ENCODE results near the gene ZNF593. TPM values are rescaled to one million over a fixed set of nuclear protein-coding genes. Genes with fewer than 3 reads are reported as not detected.

ZNF593 gene
- total RNA-seq (2014; rRNA removed; shearing (Covaris generic)): 170 and 217 TPM in 2 replicates

GRCh38 chr1:26169669-26170471 is at the start of gene ZNF593:
Gene ZNF593, plus strand, starts transcription at chr1:26169908. Its CDS starts 76 bp downstream, at chr1:26169984.
- peak; percentile 92 for DNase-seq (ENCODE audit: low spot score)

DNA sequence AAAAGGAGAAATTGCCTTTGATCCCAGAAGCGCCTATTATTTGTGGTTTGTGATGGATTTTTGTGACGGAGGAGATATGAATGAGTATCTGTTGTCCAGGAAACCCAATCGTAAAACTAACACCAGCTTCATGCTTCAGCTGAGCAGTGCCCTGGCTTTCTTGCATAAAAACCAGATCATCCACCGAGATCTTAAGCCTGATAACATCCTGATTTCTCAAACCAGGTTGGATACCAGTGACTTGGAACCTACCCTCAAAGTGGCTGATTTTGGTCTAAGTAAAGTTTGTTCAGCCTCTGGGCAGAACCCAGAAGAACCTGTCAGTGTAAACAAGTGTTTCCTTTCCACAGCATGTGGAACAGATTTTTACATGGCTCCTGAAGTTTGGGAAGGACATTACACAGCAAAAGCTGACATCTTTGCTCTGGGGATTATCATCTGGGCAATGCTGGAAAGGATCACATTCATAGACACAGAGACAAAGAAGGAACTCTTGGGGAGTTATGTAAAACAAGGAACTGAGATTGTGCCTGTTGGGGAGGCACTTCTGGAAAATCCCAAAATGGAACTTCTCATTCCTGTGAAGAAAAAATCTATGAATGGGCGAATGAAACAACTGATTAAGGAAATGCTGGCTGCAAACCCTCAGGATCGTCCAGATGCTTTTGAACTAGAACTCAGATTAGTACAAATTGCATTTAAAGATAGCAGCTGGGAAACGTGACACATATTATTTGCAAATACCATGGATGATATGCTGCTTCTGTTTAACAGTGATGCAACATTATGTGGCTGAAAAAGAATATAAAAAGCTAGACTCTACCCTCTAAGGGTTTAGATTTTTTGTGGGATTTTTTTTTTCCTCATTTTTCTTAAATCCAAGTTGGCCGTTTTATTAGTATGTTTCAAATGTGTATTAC is 47.6 kb upstream of the ZNF593 start:
- DNase-seq (ENCODE audit: low spot score): peak; percentile 71

GRCh38 chr1:26122988-26123973 is 46.4 kb upstream of the ZNF593 start:
- DNase-seq (ENCODE audit: low spot score): peak; percentile 73

- peak; percentile 25 for DNase-seq (ENCODE audit: low spot score)
Observed at GRCh38 chr1:26124418-26125331, 45.0 kb upstream of the ZNF593 start.

DNA sequence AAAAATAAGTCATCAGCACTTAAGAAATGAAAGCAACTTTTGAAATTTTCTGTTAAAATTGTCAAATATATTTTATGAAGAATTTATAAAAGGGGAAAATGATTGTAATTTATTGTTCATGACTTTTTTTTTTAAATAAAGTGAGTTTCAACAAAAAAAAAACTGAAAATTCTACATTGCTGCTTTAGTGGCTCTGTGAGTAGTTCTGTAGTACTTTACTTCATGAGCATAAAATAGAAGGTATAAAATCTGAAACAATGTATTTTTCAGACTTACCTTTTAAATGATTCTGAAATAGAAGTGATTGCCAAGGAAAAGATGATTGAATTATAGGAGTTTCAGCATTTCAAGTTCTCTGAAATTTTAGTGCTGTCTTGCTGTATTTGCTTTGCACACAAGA is 44.3 kb upstream of the ZNF593 start:
- DNase-seq (ENCODE audit: low spot score): no peak

DNA sequence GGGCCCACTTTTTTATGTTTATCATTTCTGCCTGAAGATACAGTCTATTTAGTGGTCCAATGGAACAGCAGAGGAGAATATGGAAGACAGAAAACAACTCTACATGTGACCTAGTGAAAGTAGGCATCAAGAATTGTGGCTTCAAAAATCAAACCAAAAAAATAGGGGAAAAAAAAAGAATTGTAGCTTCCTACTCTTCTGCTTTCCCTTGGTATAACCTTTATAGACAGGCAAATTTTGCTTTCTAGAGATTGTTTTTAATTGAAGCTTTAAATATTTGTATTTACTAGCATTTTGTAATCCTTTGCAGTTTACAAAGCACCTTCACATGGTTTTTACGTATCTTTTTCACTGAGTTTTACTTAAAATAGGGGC is 43.8 kb upstream of the ZNF593 start:
- DNase-seq (ENCODE audit: low spot score): no peak

DNA sequence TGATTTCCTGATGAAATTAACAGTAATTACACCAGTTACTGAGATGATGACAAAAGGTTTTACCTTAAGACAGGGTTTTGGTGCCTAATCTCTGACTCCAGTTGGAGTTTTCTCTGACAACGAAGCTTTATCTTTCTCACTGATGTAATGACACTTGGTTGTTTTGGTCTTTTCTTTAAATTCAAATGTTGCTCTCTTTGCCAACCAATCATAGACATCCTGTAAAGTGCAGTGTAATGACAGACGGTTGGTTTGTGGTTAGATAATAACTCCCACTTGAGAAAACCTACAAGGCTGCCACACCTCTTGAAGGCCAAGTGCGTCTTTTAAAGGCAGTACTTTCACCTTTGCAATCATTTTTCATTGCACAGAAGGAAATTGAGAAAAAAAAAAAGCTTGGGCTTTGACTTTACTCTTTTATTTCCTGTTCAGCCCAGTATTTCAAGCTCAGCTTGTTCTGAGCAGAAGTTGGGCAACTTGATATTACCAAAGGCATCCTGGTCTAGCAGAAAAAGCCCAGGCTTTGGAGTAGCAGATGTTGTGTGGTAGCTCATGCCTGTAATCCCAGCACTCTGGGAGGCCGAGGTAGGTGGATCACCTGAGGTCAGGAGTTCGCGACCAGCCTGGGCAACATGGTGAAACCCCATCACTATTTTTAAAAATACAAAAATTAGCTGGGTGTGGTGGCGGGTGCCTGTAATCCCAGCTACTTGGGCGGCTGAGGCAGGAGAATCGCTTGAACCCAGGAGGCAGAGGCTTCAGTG is 43.2 kb upstream of the ZNF593 start:
- DNase-seq (ENCODE audit: low spot score): peak; percentile 89

DNA sequence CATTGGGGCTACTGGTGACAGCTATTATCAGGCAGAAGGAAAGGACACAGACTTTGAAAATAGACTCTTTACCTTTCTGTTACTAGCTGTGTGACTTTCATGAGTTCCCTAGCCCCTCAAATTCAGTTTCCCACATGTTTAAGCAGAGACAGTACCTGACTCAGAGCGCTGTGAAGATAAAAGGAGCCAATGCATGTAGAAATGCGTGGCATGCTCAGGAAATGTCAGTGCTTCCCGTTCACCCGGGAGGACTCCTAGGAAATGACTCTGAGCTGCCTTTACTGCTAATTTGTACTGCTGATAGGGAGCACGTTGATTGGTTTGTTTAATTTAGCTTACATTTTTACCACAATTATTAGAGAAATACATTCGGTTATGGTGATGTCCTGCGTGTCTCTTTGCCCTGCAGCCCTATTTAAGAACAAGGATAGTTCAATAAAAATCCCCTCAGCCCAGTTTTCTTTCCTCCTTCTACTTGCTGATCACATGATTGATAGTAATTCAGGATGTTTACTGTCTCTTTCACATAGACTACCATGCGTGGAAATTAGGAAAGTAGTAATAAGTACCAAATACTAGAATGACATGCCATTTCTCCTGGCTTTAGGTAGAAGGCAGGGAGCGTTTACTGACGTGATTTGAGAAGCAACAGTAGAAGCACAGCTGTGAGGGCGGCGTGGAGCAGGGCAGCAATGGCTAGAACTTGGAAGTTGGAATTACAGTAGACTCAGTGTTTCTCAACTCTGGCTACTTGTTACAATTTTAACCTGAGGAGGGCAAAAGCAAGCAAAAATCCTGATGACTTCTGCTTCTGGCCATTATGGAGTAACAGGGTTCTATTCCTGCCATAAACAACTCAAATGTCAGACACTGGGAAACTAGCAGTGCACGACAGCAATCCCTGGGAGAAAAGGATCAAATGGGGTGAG is 42.2 kb upstream of the ZNF593 start:
- DNase-seq (ENCODE audit: low spot score): peak; percentile 27

GRCh38 chr1:26129778-26130177 is 39.9 kb upstream of the ZNF593 start:
- no peak for DNase-seq (ENCODE audit: low spot score)

DNA sequence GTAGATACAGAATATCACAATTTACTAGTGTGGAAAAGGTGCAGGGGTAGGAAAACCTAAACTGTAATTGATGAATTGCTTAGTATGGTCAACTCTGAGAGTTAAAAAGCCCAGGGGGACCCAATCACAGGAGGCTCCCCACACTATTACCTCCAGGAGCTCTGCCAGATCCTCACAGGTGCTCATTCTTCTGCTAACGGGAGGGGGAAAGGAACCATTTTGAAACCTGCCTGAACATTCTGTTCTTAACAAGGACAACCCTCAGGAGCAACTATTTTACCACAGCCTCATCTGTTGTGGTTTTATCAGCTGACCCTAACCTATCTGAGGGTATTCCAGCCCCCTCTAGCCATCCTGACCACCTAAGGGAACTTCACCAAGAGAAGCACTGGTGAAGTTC is 39.0 kb upstream of the ZNF593 start:
- no peak for DNase-seq (ENCODE audit: low spot score)

- DNase-seq (ENCODE audit: low spot score): peak; percentile 51
Observed at GRCh38 chr1:26132128-26132833, 37.4 kb upstream of the ZNF593 start.

- no peak for DNase-seq (ENCODE audit: low spot score)
Observed at GRCh38 chr1:26132834-26133167, 36.9 kb upstream of the ZNF593 start.

DNA sequence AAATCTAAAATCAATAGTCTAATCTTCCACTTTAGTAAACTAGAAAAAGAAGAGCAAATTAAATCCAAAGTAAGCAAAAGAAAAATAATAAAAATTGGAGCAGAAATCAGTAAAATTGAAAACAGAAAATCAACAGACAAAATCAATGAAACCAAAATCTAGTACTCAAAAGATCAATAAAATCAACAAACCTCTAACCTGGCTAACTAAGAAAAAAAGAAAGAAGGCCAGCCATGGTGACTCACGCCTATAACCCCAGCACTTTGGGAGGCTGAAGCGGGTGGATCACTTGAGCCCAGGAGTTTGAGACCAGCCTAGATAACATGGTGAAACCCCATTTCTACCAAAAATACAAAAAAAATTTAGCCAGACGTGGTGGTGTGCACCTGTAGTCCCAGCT is 35.2 kb upstream of the ZNF593 start:
- no peak for DNase-seq (ENCODE audit: low spot score)

DNA sequence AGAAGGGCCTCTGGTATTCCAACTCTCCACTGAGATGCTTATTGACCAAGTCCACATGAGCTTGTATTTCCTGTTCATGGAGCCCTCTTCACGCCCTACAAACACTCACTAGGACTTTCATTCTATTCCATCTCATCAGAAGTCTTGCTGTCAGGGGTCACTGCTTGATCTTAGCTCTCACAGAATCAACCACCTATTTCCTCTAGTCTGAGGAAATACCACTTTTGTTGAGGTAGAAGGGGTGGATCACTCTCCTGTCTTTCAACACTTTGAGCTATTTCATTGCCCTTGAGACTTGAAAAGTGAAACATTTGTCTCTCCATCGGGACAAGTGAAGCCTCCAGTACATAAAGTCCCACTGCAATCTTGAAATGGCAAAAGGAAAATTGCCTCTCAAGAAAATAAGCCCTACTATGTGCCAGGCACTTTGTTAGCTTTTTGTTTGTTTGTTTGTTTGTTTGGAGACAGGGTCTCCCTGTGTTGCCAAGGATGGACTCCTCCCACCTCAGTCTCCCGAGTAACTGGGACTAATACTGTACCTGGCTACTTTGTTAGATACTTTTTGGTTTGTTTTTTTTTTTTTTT is 30.6 kb upstream of the ZNF593 start:
- peak; percentile 9 for DNase-seq (ENCODE audit: low spot score)

GRCh38 chr1:26142159-26142558 is 27.5 kb upstream of the ZNF593 start:
- DNase-seq (ENCODE audit: low spot score): no peak

GRCh38 chr1:26145041-26145959 is 24.4 kb upstream of the ZNF593 start:
- DNase-seq (ENCODE audit: low spot score): peak; percentile 96
